ENCODE data around the gene PPP1R13B.

DNA sequence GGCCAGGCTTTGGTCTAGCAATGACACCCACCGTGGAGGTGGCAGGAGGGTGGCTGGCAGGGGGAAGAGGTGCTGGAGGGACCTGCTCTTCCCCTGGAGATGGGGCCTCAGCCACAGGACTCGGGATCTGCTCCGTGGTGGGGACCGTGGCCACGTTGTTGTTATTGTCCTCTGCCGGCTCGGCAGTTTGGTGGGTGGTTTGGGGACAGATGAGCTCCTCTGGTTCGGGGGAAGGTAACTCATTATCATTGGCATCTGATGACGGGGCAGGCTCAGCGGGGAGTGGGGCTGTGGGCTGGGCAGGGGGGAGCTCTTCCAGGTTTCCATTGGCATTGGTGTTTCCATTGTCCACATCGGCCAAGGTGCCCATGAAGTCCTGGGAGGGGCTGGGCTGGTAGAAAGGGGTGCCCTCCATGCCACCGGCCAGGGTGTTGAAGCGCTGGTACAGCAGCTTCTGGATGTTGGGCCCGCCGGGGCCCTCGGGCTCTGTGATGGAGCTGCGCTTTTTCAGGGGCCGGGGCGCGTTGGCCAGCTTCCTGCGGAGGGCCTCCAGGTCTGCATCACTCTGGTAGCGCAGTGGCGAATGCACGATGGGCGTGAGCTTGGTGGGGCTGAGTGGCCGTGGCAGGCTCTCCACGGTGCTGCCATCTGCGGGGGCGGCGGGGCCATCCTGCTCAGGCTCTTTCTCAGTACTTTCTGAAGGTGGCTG is 107.4 kb downstream of the PPP1R13B start:
- no peak for TF ChIP-seq SIN3A (IDR thresholded peaks at IDR 0.05; ENCODE audit: borderline replicate concordance, insufficient read depth, low read length)
- TF ChIP-seq, protein P1, sequence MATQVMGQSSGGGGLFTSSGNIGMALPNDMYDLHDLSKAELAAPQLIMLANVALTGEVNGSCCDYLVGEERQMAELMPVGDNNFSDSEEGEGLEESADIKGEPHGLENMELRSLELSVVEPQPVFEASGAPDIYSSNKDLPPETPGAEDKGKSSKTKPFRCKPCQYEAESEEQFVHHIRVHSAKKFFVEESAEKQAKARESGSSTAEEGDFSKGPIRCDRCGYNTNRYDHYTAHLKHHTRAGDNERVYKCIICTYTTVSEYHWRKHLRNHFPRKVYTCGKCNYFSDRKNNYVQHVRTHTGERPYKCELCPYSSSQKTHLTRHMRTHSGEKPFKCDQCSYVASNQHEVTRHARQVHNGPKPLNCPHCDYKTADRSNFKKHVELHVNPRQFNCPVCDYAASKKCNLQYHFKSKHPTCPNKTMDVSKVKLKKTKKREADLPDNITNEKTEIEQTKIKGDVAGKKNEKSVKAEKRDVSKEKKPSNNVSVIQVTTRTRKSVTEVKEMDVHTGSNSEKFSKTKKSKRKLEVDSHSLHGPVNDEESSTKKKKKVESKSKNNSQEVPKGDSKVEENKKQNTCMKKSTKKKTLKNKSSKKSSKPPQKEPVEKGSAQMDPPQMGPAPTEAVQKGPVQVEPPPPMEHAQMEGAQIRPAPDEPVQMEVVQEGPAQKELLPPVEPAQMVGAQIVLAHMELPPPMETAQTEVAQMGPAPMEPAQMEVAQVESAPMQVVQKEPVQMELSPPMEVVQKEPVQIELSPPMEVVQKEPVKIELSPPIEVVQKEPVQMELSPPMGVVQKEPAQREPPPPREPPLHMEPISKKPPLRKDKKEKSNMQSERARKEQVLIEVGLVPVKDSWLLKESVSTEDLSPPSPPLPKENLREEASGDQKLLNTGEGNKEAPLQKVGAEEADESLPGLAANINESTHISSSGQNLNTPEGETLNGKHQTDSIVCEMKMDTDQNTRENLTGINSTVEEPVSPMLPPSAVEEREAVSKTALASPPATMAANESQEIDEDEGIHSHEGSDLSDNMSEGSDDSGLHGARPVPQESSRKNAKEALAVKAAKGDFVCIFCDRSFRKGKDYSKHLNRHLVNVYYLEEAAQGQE (IDR thresholded peaks at IDR 0.05; ENCODE audit: insufficient read depth in 1 of 2, low read depth in 2 of 2, low read length in 2 of 2): no peak
